ENCODE data around the gene AATF. TPM values are rescaled to one million over a fixed set of nuclear protein-coding genes. Genes with fewer than 3 reads are reported as not detected.
A peak's percentile ranks its signal among the peaks of the same experiment; 100 is the strongest.

The AATF gene
- total and polyA plus RNA-seq, 3 experiments from 2014 or later, result 92.7 to 130 (median 122) TPM

DNA sequence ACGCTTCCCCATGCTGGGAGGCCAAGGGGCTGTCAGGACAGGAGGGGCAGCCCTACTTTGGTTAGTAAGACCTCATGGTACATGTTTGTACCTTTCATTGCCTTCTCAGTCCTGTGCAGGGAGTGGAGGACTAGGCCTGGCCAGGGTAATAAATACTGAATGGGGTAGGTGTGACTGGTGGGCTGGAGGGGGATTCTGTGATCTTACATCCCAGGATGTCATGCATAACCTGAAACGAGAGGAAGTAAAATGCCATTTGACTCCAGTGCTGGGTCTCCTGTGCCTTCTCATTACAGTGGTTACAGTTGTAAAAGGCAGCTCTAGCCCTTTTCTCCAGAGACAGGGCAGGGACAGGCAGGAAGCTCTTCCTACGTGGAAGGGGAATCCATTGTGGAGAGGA lies 138.2 kb downstream of the AATF start:
- Histone ChIP-seq H3K27ac (ENCODE audit: low read depth, low read length) (no peak overlapping the region), H3K4me1 (ENCODE audit: insufficient read depth, low read length) (peaks cover 36% of the 10 kb centered on the region), H3K9me3 (ENCODE audit: low read length) (no peaks in the 10 kb centered on the region), H3K4me3 (ENCODE audit: low read length) (no peak overlapping the region), H3K27me3 (ENCODE audit: insufficient read depth, low read length, poor library complexity, severe bottlenecking) (no peaks in the 10 kb centered on the region), H3K36me3 (ENCODE audit: insufficient read depth, low read length) (no peaks in the 10 kb centered on the region)
- H3K36me3 Mint-ChIP-seq, result peaks cover 0 to 14% (median 4%) of the 10 kb centered on the region in 3 donors
- ChIA-PET POLR2A (no interaction called here), CTCF (no interaction called here)
- H3K27ac Mint-ChIP-seq, result peak overlapping the region in 4 of 8 donors; percentile 13 to 98 (median 96)
- H3K9me3 Mint-ChIP-seq, result peaks cover 0 to 1% (median 0%) of the 10 kb centered on the region in 5 donors
- no peak overlapping the region for H3K4me3 Mint-ChIP-seq
- no peaks in the 10 kb centered on the region for H3K27me3 Mint-ChIP-seq
- H3K4me1 Mint-ChIP-seq, result peaks cover 40 to 50% (median 45%) of the 10 kb centered on the region in 3 donors
- DNase-seq, result no peak

DNA sequence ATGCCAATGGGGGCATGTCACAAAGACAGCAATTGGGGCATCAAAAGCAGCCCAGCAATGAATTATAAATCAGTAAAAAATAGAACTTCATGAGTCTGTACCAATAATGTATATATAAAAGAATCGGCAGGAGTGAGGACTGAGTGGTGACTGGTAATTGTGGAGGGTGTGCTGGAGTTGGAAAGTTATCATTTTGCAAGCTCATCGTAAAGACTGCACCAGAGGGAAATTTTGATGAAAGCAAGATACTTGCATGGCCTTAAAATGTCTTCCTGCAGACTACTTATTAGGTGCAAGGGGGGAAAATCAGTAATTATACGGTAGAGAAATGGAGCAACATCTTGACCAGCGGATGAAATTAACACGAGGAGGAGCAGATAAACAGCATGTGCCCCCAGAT lies 138.9 kb downstream of the AATF start:
- peak overlapping the region; percentile 31 to 98 (median 91) for H3K27ac Mint-ChIP-seq
- H3K27me3 Mint-ChIP-seq, result no peaks in the 10 kb centered on the region
- H3K4me1 Mint-ChIP-seq, result peaks cover 40 to 56% (median 45%) of the 10 kb centered on the region in 3 donors
- H3K27me3 ChIP-seq (ENCODE audit: insufficient read depth, low read length, poor library complexity, severe bottlenecking), result no peaks in the 10 kb centered on the region
- H3K36me3 Mint-ChIP-seq, result peaks cover 0 to 14% (median 4%) of the 10 kb centered on the region in 3 donors
- DNase-seq, result no peak
- no peaks in the 10 kb centered on the region for H3K9me3 Mint-ChIP-seq
- no peaks in the 10 kb centered on the region for H3K36me3 ChIP-seq (ENCODE audit: insufficient read depth, low read length)
- H3K4me3 ChIP-seq (ENCODE audit: low read length), result no peak overlapping the region
- ChIA-PET POLR2A (no interaction called here), CTCF (interaction anchor here (1.0 kb wide), 1 partner anchor 20 kb away, joined by 3 read pairs; no protein-coding TSS in a partner anchor)
- H3K4me1 ChIP-seq (ENCODE audit: insufficient read depth, low read length), result peaks cover 36% of the 10 kb centered on the region
- H3K9me3 ChIP-seq (ENCODE audit: low read length), result no peaks in the 10 kb centered on the region
- peak overlapping the region in 2 of 7 donors; percentile 23 to 38 for H3K4me3 Mint-ChIP-seq
- no peak overlapping the region for H3K27ac ChIP-seq (ENCODE audit: low read depth, low read length)

DNA sequence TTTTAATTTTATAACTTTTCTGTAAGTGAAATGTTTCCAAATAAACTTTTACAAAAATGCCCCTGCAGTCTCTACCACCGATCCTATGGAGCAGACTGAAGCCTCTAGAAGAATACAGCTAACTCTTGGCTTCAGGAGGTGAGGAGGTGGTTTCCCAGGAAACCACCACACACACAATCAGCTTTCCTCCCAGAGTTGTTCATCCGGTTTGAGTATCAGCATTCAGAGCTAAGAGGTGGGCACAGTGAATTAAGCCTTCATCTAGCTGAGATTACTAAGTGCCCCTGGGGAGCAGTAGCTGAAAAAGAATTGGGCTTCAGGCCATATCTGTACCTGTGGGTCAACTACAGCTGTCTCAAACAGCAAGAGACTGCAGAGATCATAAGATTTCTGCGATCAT lies 139.7 kb downstream of the AATF start:
- Histone ChIP-seq H3K4me3 (ENCODE audit: low read length) (no peak overlapping the region), H3K36me3 (ENCODE audit: insufficient read depth, low read length) (no peaks in the 10 kb centered on the region), H3K9me3 (ENCODE audit: low read length) (no peaks in the 10 kb centered on the region), H3K4me1 (ENCODE audit: insufficient read depth, low read length) (peaks cover 36% of the 10 kb centered on the region), H3K27ac (ENCODE audit: low read depth, low read length) (no peak overlapping the region), H3K27me3 (ENCODE audit: insufficient read depth, low read length, poor library complexity, severe bottlenecking) (no peaks in the 10 kb centered on the region)
- ChIA-PET POLR2A (interaction anchor here (0.5 to 1.3 kb wide), 2 partner anchors 9 to 26 kb away, joined by 3 to 5 read pairs; no protein-coding TSS in a partner anchor), CTCF (interaction anchor here (1.0 to 3.3 kb wide), 3 partner anchors 18 to 41 kb away, joined by 3 to 15 read pairs (median 3); no protein-coding TSS in a partner anchor)
- no peaks in the 10 kb centered on the region for H3K27me3 Mint-ChIP-seq
- peaks cover 40 to 56% (median 47%) of the 10 kb centered on the region in 3 donors for H3K4me1 Mint-ChIP-seq
- peaks cover 0 to 14% (median 4%) of the 10 kb centered on the region in 3 donors for H3K36me3 Mint-ChIP-seq
- peak in 2 of 5 donors; percentile 11 to 45 for DNase-seq
- no peaks in the 10 kb centered on the region for H3K9me3 Mint-ChIP-seq
- peak overlapping the region in 6 of 7 donors; percentile 17 to 75 (median 46) for H3K4me3 Mint-ChIP-seq
- H3K27ac Mint-ChIP-seq, result peak overlapping the region; percentile 85 to 98 (median 96)

DNA sequence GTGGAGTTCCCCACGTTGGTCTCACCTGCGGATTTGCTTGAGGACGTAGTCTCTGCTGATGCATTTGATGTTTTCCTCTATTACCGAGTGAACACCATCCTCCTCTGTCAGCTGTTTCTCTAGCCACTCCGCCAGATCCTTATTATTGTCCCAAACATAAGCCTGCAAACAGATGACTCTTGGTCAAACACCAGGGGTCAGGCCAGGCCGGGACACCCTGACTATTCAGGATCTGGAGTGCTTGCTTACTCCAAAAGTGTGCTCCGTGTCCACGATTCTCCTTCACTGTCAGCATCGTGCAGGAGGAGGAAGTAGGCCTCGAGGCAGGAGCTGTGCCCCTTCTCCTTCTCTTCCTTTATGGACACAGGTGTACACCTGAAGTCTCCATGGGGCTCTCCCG lies 140.2 kb downstream of the AATF start:
- peak overlapping the region in 5 of 7 donors; percentile 37 to 75 (median 48) for H3K4me3 Mint-ChIP-seq
- H3K27ac ChIP-seq (ENCODE audit: low read depth, low read length), result peak overlapping the region; percentile 55
- H3K4me1 Mint-ChIP-seq, result peaks cover 41 to 57% (median 47%) of the 10 kb centered on the region in 3 donors
- peak overlapping the region; percentile 86 to 100 (median 98) for H3K27ac Mint-ChIP-seq
- H3K9me3 Mint-ChIP-seq, result no peaks in the 10 kb centered on the region
- no peaks in the 10 kb centered on the region for H3K36me3 ChIP-seq (ENCODE audit: insufficient read depth, low read length)
- H3K36me3 Mint-ChIP-seq, result peaks cover 0 to 14% (median 5%) of the 10 kb centered on the region in 3 donors
- ChIA-PET POLR2A (interaction anchor here (0.5 to 1.3 kb wide), 3 partner anchors 10 to 41 kb away, joined by 3 to 5 read pairs (median 3); no protein-coding TSS in a partner anchor), CTCF (interaction anchor here (1.0 to 3.3 kb wide), 3 partner anchors 18 to 42 kb away, joined by 3 to 15 read pairs (median 3); no protein-coding TSS in a partner anchor)
- no peaks in the 10 kb centered on the region for H3K27me3 ChIP-seq (ENCODE audit: insufficient read depth, low read length, poor library complexity, severe bottlenecking)
- H3K4me3 ChIP-seq (ENCODE audit: low read length), result no peak overlapping the region
- no peak for DNase-seq
- H3K4me1 ChIP-seq (ENCODE audit: insufficient read depth, low read length), result peaks cover 36% of the 10 kb centered on the region
- H3K27me3 Mint-ChIP-seq, result no peaks in the 10 kb centered on the region
- no peaks in the 10 kb centered on the region for H3K9me3 ChIP-seq (ENCODE audit: low read length)

- Mint-ChIP-seq H3K27ac (peak overlapping the region; percentile 86 to 100 (median 98)), H3K36me3 (peaks cover 0 to 15% (median 11%) of the 10 kb centered on the region in 3 donors), H3K9me3 (no peaks in the 10 kb centered on the region), H3K27me3 (no peaks in the 10 kb centered on the region), H3K4me1 (peaks cover 47 to 65% (median 51%) of the 10 kb centered on the region in 3 donors), H3K4me3 (peak overlapping the region; percentile 0 to 69 (median 44))
- Histone ChIP-seq H3K4me3 (ENCODE audit: low read length) (peak overlapping the region; percentile 20), H3K27ac (ENCODE audit: low read depth, low read length) (peak overlapping the region; percentile 77), H3K36me3 (ENCODE audit: insufficient read depth, low read length) (no peaks in the 10 kb centered on the region), H3K9me3 (ENCODE audit: low read length) (no peaks in the 10 kb centered on the region), H3K27me3 (ENCODE audit: insufficient read depth, low read length, poor library complexity, severe bottlenecking) (no peaks in the 10 kb centered on the region), H3K4me1 (ENCODE audit: insufficient read depth, low read length) (peaks cover 36% of the 10 kb centered on the region)
- POLR2A ChIA-PET, result interaction anchor here (1.2 kb wide), 1 partner anchor 42 kb away, joined by 3 read pairs; no protein-coding TSS in a partner anchor
- CTCF ChIA-PET, result interaction anchor here (0.6 to 3.3 kb wide), 2 partner anchors 43 to 288 kb away, joined by 3 to 15 read pairs; no protein-coding TSS in a partner anchor
- peak; percentile 31 to 86 (median 44) for DNase-seq
These were observed 141.2 kb downstream of the AATF start for GRCh38 chr17:37089956-37090355.

- POLR2A ChIA-PET, result no interaction called here
- H3K9me3 ChIP-seq (ENCODE audit: low read length), result no peaks in the 10 kb centered on the region
- H3K4me1 Mint-ChIP-seq, result peaks cover 44 to 61% (median 54%) of the 10 kb centered on the region in 3 donors
These were observed 142.2 kb downstream of the AATF start for GRCh38 chr17:37090941-37091340.

GRCh38 chr17:37092071-37092470 lies 143.3 kb downstream of the AATF start:
- POLR2A ChIA-PET, result no interaction called here
- Histone ChIP-seq H3K36me3 (ENCODE audit: insufficient read depth, low read length) (peaks cover under 1% of the 10 kb centered on the region), H3K4me3 (ENCODE audit: low read length) (no peak overlapping the region), H3K9me3 (ENCODE audit: low read length) (no peaks in the 10 kb centered on the region), H3K27ac (ENCODE audit: low read depth, low read length) (no peak overlapping the region), H3K27me3 (ENCODE audit: insufficient read depth, low read length, poor library complexity, severe bottlenecking) (no peaks in the 10 kb centered on the region), H3K4me1 (ENCODE audit: insufficient read depth, low read length) (peaks cover 36% of the 10 kb centered on the region)
- Mint-ChIP-seq H3K4me1 (peaks cover 43 to 61% (median 54%) of the 10 kb centered on the region in 3 donors), H3K27ac (peak overlapping the region in 5 of 8 donors; percentile 14 to 89 (median 86)), H3K9me3 (no peaks in the 10 kb centered on the region), H3K4me3 (no peak overlapping the region), H3K36me3 (peaks cover 0 to 23% (median 19%) of the 10 kb centered on the region in 3 donors), H3K27me3 (no peaks in the 10 kb centered on the region)
- CTCF ChIA-PET, result no interaction called here
- DNase-seq, result no peak

More at GRCh38 chr17:37090941-37091340, 142.2 kb downstream of the AATF start:
- peak overlapping the region; percentile 77 for H3K27ac ChIP-seq (ENCODE audit: low read depth, low read length)
- H3K9me3 Mint-ChIP-seq, result no peaks in the 10 kb centered on the region
- no peaks in the 10 kb centered on the region for H3K27me3 ChIP-seq (ENCODE audit: insufficient read depth, low read length, poor library complexity, severe bottlenecking)
- H3K27me3 Mint-ChIP-seq, result no peaks in the 10 kb centered on the region
- H3K4me3 Mint-ChIP-seq, result peak overlapping the region in 3 of 7 donors; percentile 44 to 69 (median 61)
- CTCF ChIA-PET, result interaction anchor here (3.3 kb wide), 1 partner anchor 44 kb away, joined by 15 read pairs; no protein-coding TSS in a partner anchor
- peaks cover 36% of the 10 kb centered on the region for H3K4me1 ChIP-seq (ENCODE audit: insufficient read depth, low read length)
- no peaks in the 10 kb centered on the region for H3K36me3 ChIP-seq (ENCODE audit: insufficient read depth, low read length)
- no peak for DNase-seq
- peaks cover 0 to 17% (median 12%) of the 10 kb centered on the region in 3 donors for H3K36me3 Mint-ChIP-seq
- H3K4me3 ChIP-seq (ENCODE audit: low read length), result no peak overlapping the region
- H3K27ac Mint-ChIP-seq, result peak overlapping the region; percentile 86 to 100 (median 98)

GRCh38 chr17:37092701-37093100 lies 143.9 kb downstream of the AATF start:
- ChIA-PET CTCF (interaction anchor here (0.8 kb wide), 1 partner anchor 45 kb away, joined by 3 read pairs; no protein-coding TSS in a partner anchor), POLR2A (no interaction called here)
- Mint-ChIP-seq H3K27ac (peak overlapping the region in 6 of 8 donors; percentile 14 to 89 (median 82)), H3K36me3 (peaks cover 0 to 27% (median 19%) of the 10 kb centered on the region in 3 donors), H3K4me1 (peaks cover 38 to 54% (median 50%) of the 10 kb centered on the region in 3 donors), H3K4me3 (peak overlapping the region in 1 of 7 donors; percentile 23), H3K9me3 (no peaks in the 10 kb centered on the region), H3K27me3 (no peaks in the 10 kb centered on the region)
- H3K4me1 ChIP-seq (ENCODE audit: insufficient read depth, low read length), result peaks cover 36% of the 10 kb centered on the region
- H3K9me3 ChIP-seq (ENCODE audit: low read length), result no peaks in the 10 kb centered on the region
- DNase-seq, result no peak
- no peaks in the 10 kb centered on the region for H3K27me3 ChIP-seq (ENCODE audit: insufficient read depth, low read length, poor library complexity, severe bottlenecking)
- peaks cover 5% of the 10 kb centered on the region for H3K36me3 ChIP-seq (ENCODE audit: insufficient read depth, low read length)
- H3K27ac ChIP-seq (ENCODE audit: low read depth, low read length), result no peak overlapping the region
- H3K4me3 ChIP-seq (ENCODE audit: low read length), result no peak overlapping the region
